ENCODE measurements around the gene CHD5.

DNA sequence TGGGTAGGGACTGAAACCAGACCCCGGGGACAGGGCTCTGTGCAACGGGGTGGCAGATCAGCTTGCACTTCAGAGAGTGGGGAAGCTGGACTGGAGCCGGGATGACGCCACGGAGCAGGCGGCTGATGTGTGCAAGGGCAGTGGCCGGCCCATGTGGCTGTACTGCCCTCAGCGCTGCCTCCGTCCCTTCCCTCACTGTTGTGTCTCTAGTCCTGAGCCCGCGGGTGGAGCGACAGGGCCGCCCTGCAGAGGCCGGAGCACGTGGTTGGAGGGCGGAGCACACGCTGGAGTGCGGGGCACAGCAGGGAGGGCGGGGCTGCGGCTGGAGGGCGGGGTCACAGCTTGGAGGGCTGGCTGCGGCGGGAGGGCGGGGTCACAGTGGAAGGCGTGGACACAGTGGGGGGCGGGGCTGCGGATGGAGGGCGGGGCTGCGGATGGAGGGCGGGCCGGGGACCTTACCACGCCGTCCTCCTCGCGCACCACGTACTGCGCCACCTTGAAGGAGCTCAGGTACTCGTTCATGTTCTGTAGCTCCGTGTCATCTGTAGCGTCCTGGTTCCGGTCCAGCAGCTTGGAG, 52.4 kb downstream of the CHD5 start:
- TF ChIP-seq POLR2A (IDR thresholded peaks at IDR 0.05) (no peak), EP300 (IDR thresholded peaks at IDR 0.05) (no peak), POLR2AphosphoS5 (IDR thresholded peaks at IDR 0.05) (no peak)
- TF ChIP-seq, protein P1, sequence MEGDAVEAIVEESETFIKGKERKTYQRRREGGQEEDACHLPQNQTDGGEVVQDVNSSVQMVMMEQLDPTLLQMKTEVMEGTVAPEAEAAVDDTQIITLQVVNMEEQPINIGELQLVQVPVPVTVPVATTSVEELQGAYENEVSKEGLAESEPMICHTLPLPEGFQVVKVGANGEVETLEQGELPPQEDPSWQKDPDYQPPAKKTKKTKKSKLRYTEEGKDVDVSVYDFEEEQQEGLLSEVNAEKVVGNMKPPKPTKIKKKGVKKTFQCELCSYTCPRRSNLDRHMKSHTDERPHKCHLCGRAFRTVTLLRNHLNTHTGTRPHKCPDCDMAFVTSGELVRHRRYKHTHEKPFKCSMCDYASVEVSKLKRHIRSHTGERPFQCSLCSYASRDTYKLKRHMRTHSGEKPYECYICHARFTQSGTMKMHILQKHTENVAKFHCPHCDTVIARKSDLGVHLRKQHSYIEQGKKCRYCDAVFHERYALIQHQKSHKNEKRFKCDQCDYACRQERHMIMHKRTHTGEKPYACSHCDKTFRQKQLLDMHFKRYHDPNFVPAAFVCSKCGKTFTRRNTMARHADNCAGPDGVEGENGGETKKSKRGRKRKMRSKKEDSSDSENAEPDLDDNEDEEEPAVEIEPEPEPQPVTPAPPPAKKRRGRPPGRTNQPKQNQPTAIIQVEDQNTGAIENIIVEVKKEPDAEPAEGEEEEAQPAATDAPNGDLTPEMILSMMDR (IDR thresholded peaks at IDR 0.05), result no peak
